HepG2 (cell line): Measurements from ENCODE around the gene CD177. TPM values are rescaled to one million over a fixed set of nuclear protein-coding genes. Genes with fewer than 3 reads are reported as not detected.
"Not testable (repeated sequence)": the region's sequence is repeated elsewhere in the genome, so short reads cannot be mapped to it uniquely, and the experiment has no call there.

Source experiments
- ATAC-seq: fragments of 200-7000 bp; cut with Tn5 transposase; 3 replicates; pipeline ENCODE4 v1.9.1; 2020; ENCODE audit warnings: mild to moderate bottlenecking, moderate library complexity
- BruUV-seq: library from RNA; stranded (reverse); fragments of 400-500 nt; replicated peaks from 2 replicates; lab custom pipeline; 2021; lab: Mats Ljungman, UMichigan
- CTCF ChIA-PET: fragments of 300-600 bp; formaldehyde crosslinking; extraction: SDS; loops from one replicate; lab custom pipeline; 2021; ENCODE audit warnings: low total read pairs, inconsistent platforms, low intra/inter-chr PET ratio; lab: Yijun Ruan, JAX
- POLR2A ChIA-PET: fragments of 350-600 bp; sonication (Branson Sonifier 250); formaldehyde crosslinking; loops from one replicate; lab custom pipeline; 2020; ENCODE audit warnings: antibody characterized with exemption, inconsistent platforms; lab: Yijun Ruan, JAX
- DNase-seq: peaks from one replicate; pipeline ENCODE4 v3.0.0-alpha.2; 2015; ENCODE audit warnings: low spot score
- FAIRE-seq: peaks from 3 replicates; lab custom pipeline; 2011; peaks lifted over from hg19 to GRCh38; lab: Jason Lieb, UNC
- H2AFZ ChIP-seq: one replicate; pipeline ENCODE4 v1.6.1; 2011; ENCODE audit warnings: low read length, inconsistent platforms
- H3K27ac ChIP-seq: fragments of 300-600 bp; 3 replicates; pipeline ENCODE4 v1.8.0; 2011; ENCODE audit warnings: mixed run types, mild to moderate bottlenecking, mixed read lengths, low read length, inconsistent platforms; ENCODE audit not compliant: insufficient read depth; ENCODE audit errors: extremely low read length
- H3K27me3 ChIP-seq, 2 experiments: fragments of 200-600 bp in 1 of 2; 2 replicates in 1 of 2; 3 replicates in 1 of 2; pipeline versions ENCODE4 v1.6.0 to v1.8.0; 2011; ENCODE audit warnings: low read length in 2 of 2, mild to moderate bottlenecking in 2 of 2, moderate library complexity in 2 of 2, inconsistent platforms in 1 of 2; ENCODE audit not compliant: insufficient read depth in 2 of 2, control insufficient read depth in 1 of 2
- H3K36me3 ChIP-seq, 2 experiments: fragments of 200-600 bp in 1 of 2; replicated peaks in 1 of 2; 2 replicates in 1 of 2; 3 replicates in 1 of 2; pipeline versions ENCODE4 v1.5.1 to v1.8.0; 2011; ENCODE audit warnings: low read length in 2 of 2, inconsistent platforms in 1 of 2; ENCODE audit not compliant: insufficient read depth in 2 of 2, control insufficient read depth in 1 of 2
- H3K4me1 ChIP-seq: 2 replicates; pipeline ENCODE4 v1.5.1; 2012; ENCODE audit warnings: low read length, inconsistent platforms; ENCODE audit not compliant: insufficient read depth
- H3K4me2 ChIP-seq: 2 replicates; pipeline ENCODE4 v1.6.0; 2011; ENCODE audit warnings: low read depth, low read length, inconsistent platforms
- H3K4me3 ChIP-seq, 3 experiments: fragments of 200-600 bp in 1 of 3; sonication (generic), shearing (Covaris generic) in 1 of 3; replicated peaks in 1 of 3; 2 replicates each; pipeline ENCODE4 v1.5.1; 2011 to 2016; ENCODE audit warnings: low read length in 3 of 3, inconsistent platforms in 2 of 3, low read depth in 2 of 3, mild to moderate bottlenecking in 2 of 3, control low read depth in 1 of 3, mixed read lengths in 1 of 3; ENCODE audit not compliant: insufficient read depth in 1 of 3
- H3K79me2 ChIP-seq: one replicate; pipeline ENCODE4 v1.6.1; 2011; ENCODE audit warnings: low read length, inconsistent platforms; ENCODE audit not compliant: insufficient read depth
- H3K9ac ChIP-seq: 2 replicates; pipeline ENCODE4 v1.6.0; 2011; ENCODE audit warnings: mild to moderate bottlenecking, low read depth, low read length, inconsistent platforms; ENCODE audit not compliant: insufficient read depth
- H3K9me3 ChIP-seq: 2 replicates; pipeline ENCODE4 v1.5.1; 2012; ENCODE audit warnings: mild to moderate bottlenecking, low read length
- H4K20me1 ChIP-seq: 2 replicates; pipeline ENCODE4 v1.6.0; 2011; ENCODE audit warnings: inconsistent platforms, mild to moderate bottlenecking, low read length, moderate library complexity; ENCODE audit not compliant: insufficient read depth
- WGBS: methylation state at CpG from one replicate; pipeline ENCODE4 v1.1.6; 2017; ENCODE audit warnings: low lambda C conversion rate; 5-methylcytosine and 5-hydroxymethylcytosine counted together
- in situ Hi-C: cut with HindIII; loops from 2 replicates; pipeline ENCODE4 v1.10.0; 2017; ENCODE audit warnings: low pct_unique_long_range_greater_than_20kb; ENCODE audit not compliant: extremely low pct_ligation_motif_present
- intact Hi-C: fragments of 100-400 bp; cut with micrococcal nuclease; formaldehyde crosslinking; loops from one replicate; pipeline ENCODE4 v1.10.0; 2022; ENCODE audit not compliant: unreplicated experiment
- polyA plus RNA-seq, 8 experiments: library from polyadenylated mRNA; depleted of rRNA in 3 of 8; stranded (reverse) in 7 of 8; unstranded in 1 of 8; fragments of >200 nt; fragmentation: Illumina TruSeq in 4 of 8; extraction: Trizol in 4 of 8; gene quantifications; 2 replicates each; pipeline versions ENCODE4 v1.2.1 to v1.2.3, GENCODE V29; 2011 to 2016; ENCODE audit warnings: low read depth in 4 of 8, missing spikeins in 1 of 8, mixed read lengths in 1 of 8; ENCODE audit not compliant: insufficient read depth in 1 of 8
- total RNA-seq, 5 experiments: library from RNA; depleted of rRNA; stranded (reverse); fragments of >200 nt; fragmentation: Illumina TruSeq; extraction: Trizol; gene quantifications; 2 replicates each; pipeline ENCODE4 v1.2.3, GENCODE V29; 2016; ENCODE audit warnings: low read depth in 1 of 5

CD177 gene
- total and polyA plus RNA-seq, 2 of the 13 experiments (the other 11 are each of a cell fraction or from before 2014, with no cell fraction given), result not detected

- in situ Hi-C loops, H3K36me3 ChIP-seq, H2AFZ ChIP-seq, H3K9me3 ChIP-seq, H3K27ac ChIP-seq, H3K4me3 ChIP-seq, DNase-seq, FAIRE-seq, BruUV-seq, CTCF ChIA-PET, H3K79me2 ChIP-seq, ATAC-seq, H3K4me2 ChIP-seq, intact Hi-C loops, H3K9ac ChIP-seq, POLR2A ChIA-PET, H4K20me1 ChIP-seq, H3K27me3 ChIP-seq: not testable (repeated sequence)
- WGBS, result 61% methylated on average over 7 of the region's 7 CpGs
- H3K4me1 ChIP-seq, result peaks cover 15% of the 10 kb centered on the region
These were observed 29.8 kb downstream of the CD177 start for GRCh38 chr19:43383254-43383653.

- in situ Hi-C loops, ATAC-seq: not testable (repeated sequence)
These were observed 30.3 kb downstream of the CD177 start for GRCh38 chr19:43383759-43384158.

GRCh38 chr19:43390903-43391551 is 37.5 kb downstream of the CD177 start:
- ATAC-seq, BruUV-seq, H3K27ac ChIP-seq, in situ Hi-C loops, H3K79me2 ChIP-seq, H3K4me1 ChIP-seq, H2AFZ ChIP-seq, H3K9ac ChIP-seq, intact Hi-C loops, H3K36me3 ChIP-seq, H4K20me1 ChIP-seq, H3K9me3 ChIP-seq, FAIRE-seq, H3K4me3 ChIP-seq, CTCF ChIA-PET, POLR2A ChIA-PET, H3K27me3 ChIP-seq, DNase-seq, H3K4me2 ChIP-seq: not testable (repeated sequence)
- 19% methylated on average over 11 of the region's 11 CpGs for WGBS

More at GRCh38 chr19:43383759-43384158, 30.3 kb downstream of the CD177 start:
- H3K9me3 ChIP-seq, intact Hi-C loops, DNase-seq, H3K4me2 ChIP-seq, H3K4me3 ChIP-seq, POLR2A ChIA-PET, H3K36me3 ChIP-seq, H3K27me3 ChIP-seq, H3K9ac ChIP-seq, BruUV-seq, H3K79me2 ChIP-seq, H4K20me1 ChIP-seq, H3K27ac ChIP-seq, CTCF ChIA-PET, FAIRE-seq, H2AFZ ChIP-seq: not testable (repeated sequence)
- peaks cover 15% of the 10 kb centered on the region for H3K4me1 ChIP-seq
- 2% methylated on average over 3 of the region's 3 CpGs for WGBS

- H3K9ac ChIP-seq, H3K27ac ChIP-seq, DNase-seq, H2AFZ ChIP-seq, H3K36me3 ChIP-seq, H3K27me3 ChIP-seq, H3K4me2 ChIP-seq, ATAC-seq, H3K4me1 ChIP-seq, CTCF ChIA-PET, BruUV-seq, FAIRE-seq, H3K9me3 ChIP-seq, H4K20me1 ChIP-seq, H3K4me3 ChIP-seq, H3K79me2 ChIP-seq, in situ Hi-C loops, POLR2A ChIA-PET, intact Hi-C loops: not testable (repeated sequence)
- 34% methylated on average over 5 of the region's 6 CpGs for WGBS
These were observed 38.1 kb downstream of the CD177 start for GRCh38 chr19:43391552-43391935.
